Endothelial cell of umbilical vein (primary cell): ENCODE measurements around the gene UBE2E2. TPM values are rescaled to one million over a fixed set of nuclear protein-coding genes. Genes with fewer than 3 reads are reported as not detected.

ENCODE experiments used
- BruUV-seq: library from RNA; stranded (reverse); fragments of 400-500 nt; replicated peaks from 2 replicates; lab custom pipeline; 2021; lab: Mats Ljungman, UMichigan
- CTCF ChIA-PET: fragments of 300-600, 350-600 bp; sonication (Branson Sonifier 250); formaldehyde crosslinking; loops from one replicate; lab custom pipeline; 2021; ENCODE audit warnings: antibody characterized with exemption, inconsistent platforms; lab: Charles Lee
- POLR2A ChIA-PET: fragments of 300-600, 350-600 bp; sonication (Branson Sonifier 250); formaldehyde crosslinking; loops from one replicate; lab custom pipeline; 2021; ENCODE audit warnings: antibody characterized with exemption, inconsistent platforms; lab: Charles Lee
- DNase-seq: peaks from one replicate; pipeline ENCODE4 v3.0.0-alpha.2; 2011; ENCODE audit warnings: low read depth, low spot score
- FAIRE-seq: peaks from 2 replicates; lab custom pipeline; 2011; peaks lifted over from hg19 to GRCh38; lab: Jason Lieb, UNC
- H2AFZ ChIP-seq: 2 replicates; pipeline ENCODE4 v1.6.0; 2012; ENCODE audit warnings: low read depth, low read length, control low read depth, inconsistent platforms
- H3K27ac ChIP-seq: 2 replicates; pipeline ENCODE4 v1.5.1; 2011; ENCODE audit warnings: low read depth, mild to moderate bottlenecking, control low read depth, low read length, moderate library complexity; ENCODE audit not compliant: insufficient read depth
- H3K27me3 ChIP-seq, 2 experiments: 2 replicates each; pipeline versions ENCODE4 v1.6.0 to v1.6.1; 2011; ENCODE audit warnings: low read length in 2 of 2, mixed read lengths in 1 of 2; ENCODE audit not compliant: control insufficient read depth in 2 of 2, insufficient read depth in 2 of 2
- H3K36me3 ChIP-seq, 2 experiments: 2 replicates in 1 of 2; 3 replicates in 1 of 2; pipeline ENCODE4 v1.5.1; 2011; ENCODE audit warnings: low read length in 2 of 2, mild to moderate bottlenecking in 1 of 2, moderate library complexity in 1 of 2; ENCODE audit not compliant: control insufficient read depth in 2 of 2, insufficient read depth in 2 of 2; ENCODE audit errors: extremely low read depth in 1 of 2
- H3K4me1 ChIP-seq: 3 replicates; pipeline ENCODE4 v1.5.1; 2011; ENCODE audit warnings: mild to moderate bottlenecking, low read length; ENCODE audit not compliant: control insufficient read depth, insufficient read depth; ENCODE audit errors: extremely low read depth
- H3K4me2 ChIP-seq: 2 replicates; pipeline ENCODE4 v1.6.1; 2011; ENCODE audit warnings: low read length, control low read depth, mixed read lengths; ENCODE audit not compliant: insufficient read depth
- H3K4me3 ChIP-seq, 3 experiments: fragments of 200-600 bp in 1 of 3; sonication (generic), shearing (Covaris generic) in 1 of 3; replicated peaks in 1 of 3; 2 replicates each; pipeline ENCODE4 v1.5.1; 2011 to 2016; ENCODE audit warnings: control low read depth in 3 of 3, low read length in 3 of 3, mild to moderate bottlenecking in 2 of 3, inconsistent platforms in 1 of 3, low read depth in 1 of 3, moderate library complexity in 1 of 3; ENCODE audit not compliant: insufficient read depth in 1 of 3
- H3K79me2 ChIP-seq: 2 replicates; pipeline ENCODE4 v1.6.0; 2012; ENCODE audit warnings: low read length, inconsistent platforms; ENCODE audit not compliant: control insufficient read depth, insufficient read depth
- H3K9ac ChIP-seq: replicated peaks from 2 replicates; pipeline ENCODE3; 2011; ENCODE audit warnings: low read length, control low read depth; ENCODE audit not compliant: insufficient read depth; ENCODE audit errors: extremely low read depth
- H3K9me1 ChIP-seq: replicated peaks from 3 replicates; pipeline ENCODE4 v1.6.0; 2011; ENCODE audit warnings: mild to moderate bottlenecking, low read length; ENCODE audit not compliant: control insufficient read depth, insufficient read depth; ENCODE audit errors: extremely low read depth
- H3K9me3 ChIP-seq: replicated peaks from 2 replicates; pipeline ENCODE4 v1.5.1; 2012; ENCODE audit warnings: low read length, inconsistent platforms; ENCODE audit not compliant: control insufficient read depth, insufficient read depth
- H4K20me1 ChIP-seq: replicated peaks from 2 replicates; pipeline ENCODE3; 2011; ENCODE audit warnings: mild to moderate bottlenecking, low read length; ENCODE audit not compliant: control insufficient read depth, insufficient read depth; ENCODE audit errors: extremely low read depth
- EZH2 ChIP-seq: IDR thresholded peaks from 2 replicates; pipeline ENCODE4 v1.6.1; 2012; ENCODE audit warnings: borderline replicate concordance, low read depth, mild to moderate bottlenecking, moderate library complexity, low read length, inconsistent platforms; ENCODE audit not compliant: severe bottlenecking
- FOS ChIP-seq: IDR thresholded peaks from 2 replicates; pipeline ENCODE4 v1.6.1; 2011; ENCODE audit warnings: mild to moderate bottlenecking, low read length, moderate library complexity, borderline replicate concordance; ENCODE audit not compliant: insufficient read depth
- GATA2 ChIP-seq: IDR thresholded peaks from 2 replicates; pipeline ENCODE4 v1.7.0; 2011; ENCODE audit warnings: low read depth, mild to moderate bottlenecking, moderate library complexity, mixed read lengths, low read length; ENCODE audit not compliant: insufficient read length, insufficient read depth
- JUN ChIP-seq: IDR thresholded peaks from 2 replicates; pipeline ENCODE4 v1.6.1; 2011; ENCODE audit warnings: borderline replicate concordance, low read depth; ENCODE audit not compliant: insufficient read length, insufficient read depth
- MAX ChIP-seq: IDR thresholded peaks from 2 replicates; pipeline ENCODE4 v1.6.1; 2011; ENCODE audit not compliant: insufficient read depth, insufficient read length
- MYC ChIP-seq: IDR thresholded peaks from one replicate; pipeline ENCODE4 v1.6.1; 2011; ENCODE audit warnings: mild to moderate bottlenecking, low read depth, low read length
- POLR2AphosphoS5 ChIP-seq: IDR thresholded peaks from 2 replicates; pipeline ENCODE4 v1.6.1; 2012; ENCODE audit warnings: low read depth, mild to moderate bottlenecking, control low read depth, low read length, moderate library complexity; ENCODE audit not compliant: insufficient read depth
- dilution Hi-C: fragments of 300-500 bp; cut with MboI; formaldehyde crosslinking; loops from one replicate; pipeline ENCODE4 v1.15.0; 2019; ENCODE audit warnings: low sequenced_read_pairs; ENCODE audit not compliant: extremely low pct_ligation_motif_present
- intact Hi-C: fragments of 100-400 bp; cut with micrococcal nuclease; formaldehyde crosslinking; loops from one replicate; pipeline ENCODE4 v1.10.0; 2022
- polyA plus RNA-seq, 4 experiments: library from polyadenylated mRNA; depleted of rRNA in 3 of 4; stranded (reverse) in 3 of 4; unstranded in 1 of 4; fragments of >200 nt; gene quantifications; 2 replicates each; pipeline versions ENCODE4 v1.2.1 to v1.2.3, GENCODE V29; 2011 to 2012; ENCODE audit warnings: missing spikeins in 1 of 4
- total RNA-seq: library from RNA; stranded (reverse); gene quantifications from 2 replicates; pipeline ENCODE4 v1.2.3, GENCODE V29; 2021

Gene UBE2E2
- total and polyA plus RNA-seq, 2 donors (not counting 3 experiments of a cell fraction or from before 2014, with no cell fraction given) = 37.0 to 45.4 TPM

DNA sequence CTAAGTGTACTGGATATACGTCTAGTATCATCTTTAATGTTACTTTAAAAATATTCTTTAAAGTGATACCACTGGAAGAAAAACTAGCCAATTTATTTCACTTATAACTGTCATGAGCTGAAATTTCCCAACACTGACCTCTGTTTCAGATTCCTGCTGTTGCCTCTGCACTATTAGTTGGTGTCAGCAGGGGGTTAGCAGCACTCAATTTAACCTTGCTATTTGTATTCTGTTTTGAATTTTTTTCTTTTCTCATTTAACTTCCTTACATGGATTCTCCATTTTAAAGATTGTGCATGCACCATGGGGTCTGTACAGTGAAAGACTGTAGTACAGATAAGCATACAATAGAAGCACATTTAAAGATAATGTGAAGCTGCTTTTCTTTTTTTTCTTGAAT is 169.2 kb downstream of the UBE2E2 start:
- Histone ChIP-seq H3K27ac (no peak overlapping the region), H3K9ac (no peak overlapping the region), H3K27me3 (no peaks in the 10 kb centered on the region), H3K4me3 (no peak overlapping the region), H4K20me1 (no peaks in the 10 kb centered on the region), H3K4me1 (no peaks in the 10 kb centered on the region), H3K79me2 (no peaks in the 10 kb centered on the region), H3K9me1 (peaks cover 3% of the 10 kb centered on the region), H2AFZ (no peak overlapping the region), H3K9me3 (no peaks in the 10 kb centered on the region), H3K36me3 (no peaks in the 10 kb centered on the region), H3K4me2 (no peak overlapping the region)
- dilution Hi-C loops (no loop called here), intact Hi-C loops (no loop called here)
- ChIA-PET CTCF (no interaction called here), POLR2A (no interaction called here)
- no TSS peak for BruUV-seq
- TF ChIP-seq GATA2 (no peak), FOS (no peak), MYC (no peak), POLR2AphosphoS5 (no peak), JUN (no peak), EZH2 (no peak), MAX (no peak)
- FAIRE-seq (no peak), DNase-seq (no peak)
